GM10847 (cell line): ENCODE data around the gene AADAC.

Experiments
- POLR2A ChIP-seq: IDR thresholded peaks from 2 replicates; pipeline ENCODE4 v1.6.1; 2011; ENCODE audit not compliant: insufficient read length; ENCODE audit errors: extremely low read depth

The AADAC gene, protein sequence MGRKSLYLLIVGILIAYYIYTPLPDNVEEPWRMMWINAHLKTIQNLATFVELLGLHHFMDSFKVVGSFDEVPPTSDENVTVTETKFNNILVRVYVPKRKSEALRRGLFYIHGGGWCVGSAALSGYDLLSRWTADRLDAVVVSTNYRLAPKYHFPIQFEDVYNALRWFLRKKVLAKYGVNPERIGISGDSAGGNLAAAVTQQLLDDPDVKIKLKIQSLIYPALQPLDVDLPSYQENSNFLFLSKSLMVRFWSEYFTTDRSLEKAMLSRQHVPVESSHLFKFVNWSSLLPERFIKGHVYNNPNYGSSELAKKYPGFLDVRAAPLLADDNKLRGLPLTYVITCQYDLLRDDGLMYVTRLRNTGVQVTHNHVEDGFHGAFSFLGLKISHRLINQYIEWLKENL

GRCh38 chr3:151813799-151814198 is at the start of gene AADAC:
Gene AADAC (plus strand): TSS chr3:151814116. CDS start chr3:151814163, 47 bp downstream.
- no peak for TF ChIP-seq POLR2A

GRCh38 chr3:151765685-151766084 is 48.2 kb upstream of the AADAC start:
- TF ChIP-seq POLR2A: no peak

- TF ChIP-seq POLR2A: no peak
Measured at GRCh38 chr3:151766454-151766853, 47.5 kb upstream of the AADAC start.

GRCh38 chr3:151768393-151768930 is 45.5 kb upstream of the AADAC start:
- no peak for TF ChIP-seq POLR2A

- no peak for TF ChIP-seq POLR2A
Measured at GRCh38 chr3:151769175-151769574, 44.7 kb upstream of the AADAC start.

DNA sequence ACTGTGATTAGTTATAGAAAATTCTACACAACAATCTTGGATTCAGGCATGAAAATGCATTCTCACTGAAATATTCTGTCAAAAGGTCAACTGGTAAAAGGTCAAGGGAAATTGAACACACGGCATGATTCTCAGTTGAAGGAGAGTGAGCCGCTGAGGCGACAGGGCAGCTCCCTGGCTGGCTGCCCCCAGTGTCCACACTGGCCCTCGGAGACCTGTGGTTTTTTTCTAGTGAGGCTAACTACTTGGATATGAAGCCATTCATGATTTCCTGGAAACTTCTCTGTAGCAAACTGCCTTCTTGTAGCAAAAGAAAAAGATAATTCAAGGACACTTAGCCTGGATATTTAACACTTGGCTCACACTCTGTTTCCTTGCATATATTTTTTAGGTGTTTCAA is 43.0 kb upstream of the AADAC start:
- TF ChIP-seq POLR2A: no peak

DNA sequence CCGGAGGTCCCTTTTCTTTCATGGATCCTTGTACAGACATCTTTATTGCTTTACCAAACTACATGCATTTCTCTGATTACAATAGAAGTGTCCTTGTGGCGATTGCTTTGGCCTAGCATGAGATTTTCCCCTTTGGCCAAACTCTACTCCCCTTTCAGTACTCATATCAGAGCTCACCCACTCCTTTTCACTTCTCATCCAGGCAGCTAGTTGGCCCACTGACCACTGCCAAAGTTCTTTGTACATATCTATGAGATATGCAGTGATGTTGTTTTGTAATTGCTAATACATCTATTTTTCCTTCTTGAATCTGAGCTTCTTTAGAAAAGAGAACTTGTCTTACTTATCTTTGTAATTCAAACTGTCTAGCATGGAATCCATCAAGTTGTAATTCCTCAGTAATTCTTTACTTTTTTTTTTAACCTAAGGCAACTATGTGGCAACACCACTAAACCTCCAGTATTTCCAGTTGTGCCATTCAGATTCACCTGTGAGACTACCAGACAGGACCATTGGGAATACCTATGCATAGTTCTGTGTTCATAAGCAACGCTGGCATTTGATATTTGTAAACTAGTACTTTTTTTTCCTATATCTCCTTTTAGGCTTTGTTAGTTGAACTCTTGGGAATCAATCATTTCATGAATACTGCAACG is 41.0 kb upstream of the AADAC start:
- TF ChIP-seq POLR2A: no peak

- no peak for TF ChIP-seq POLR2A
Measured at GRCh38 chr3:151774235-151774634, 39.7 kb upstream of the AADAC start.

DNA sequence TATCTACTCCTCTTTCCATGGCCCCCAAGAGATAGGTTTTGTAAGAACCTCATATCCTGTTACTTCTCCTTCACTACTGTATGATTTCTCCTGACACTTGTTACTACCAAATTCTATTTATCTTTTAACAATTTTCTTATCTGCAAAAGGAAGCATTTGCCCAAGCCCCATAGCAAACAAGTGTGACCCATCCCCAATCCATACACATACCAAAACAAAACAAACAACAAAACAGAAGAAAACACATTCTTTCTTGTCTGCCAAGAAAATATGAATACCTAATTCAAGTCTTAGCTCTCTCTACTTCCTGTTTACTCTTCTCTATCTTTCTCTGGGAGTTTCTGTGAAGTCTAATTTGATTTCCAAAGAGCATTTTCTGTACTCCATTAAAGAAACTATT is 39.0 kb upstream of the AADAC start:
- no peak for TF ChIP-seq POLR2A

DNA sequence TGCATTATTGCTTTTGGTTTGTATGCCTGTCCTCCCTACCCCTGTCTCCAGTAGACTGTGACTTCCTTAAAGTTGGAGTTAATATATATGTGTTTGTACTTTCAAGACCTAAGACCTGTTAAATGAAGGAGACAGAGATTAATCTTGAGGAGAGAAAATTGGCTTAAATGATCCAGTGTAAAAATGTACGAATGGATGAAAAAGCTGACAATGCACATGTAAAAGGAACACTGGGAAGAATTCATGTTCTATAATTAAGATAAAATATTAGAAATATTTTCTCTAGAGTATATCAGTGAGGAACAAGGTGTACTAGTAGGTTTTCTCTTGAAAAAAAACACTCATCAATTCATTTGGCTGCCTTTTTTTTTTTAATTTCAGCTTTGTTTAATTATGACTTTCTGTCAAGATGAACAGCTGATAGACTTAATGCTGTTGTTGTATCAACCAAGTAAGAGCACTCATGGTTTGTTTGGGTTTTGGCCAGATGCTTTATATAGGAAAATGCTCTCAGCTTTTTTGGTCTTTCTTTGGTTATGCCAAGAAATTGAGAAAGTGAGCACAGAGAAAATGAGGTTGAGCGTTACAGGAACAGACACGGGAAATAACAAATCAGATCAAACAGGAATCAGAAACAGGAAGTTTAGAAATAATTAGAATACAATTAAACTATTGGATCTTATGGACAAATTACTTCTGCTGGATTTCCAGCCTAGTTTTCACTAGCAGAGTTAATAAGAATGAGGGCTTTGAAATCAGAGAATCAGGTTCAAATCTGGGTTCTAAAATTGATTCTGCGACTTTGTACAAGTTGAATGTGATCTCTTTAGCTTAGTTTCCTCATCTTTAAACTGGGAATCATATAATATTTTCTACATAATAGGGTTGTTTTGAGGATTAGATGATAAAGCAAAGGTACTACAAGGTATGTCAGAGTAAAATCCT is 38.3 kb upstream of the AADAC start:
- TF ChIP-seq POLR2A: no peak

DNA sequence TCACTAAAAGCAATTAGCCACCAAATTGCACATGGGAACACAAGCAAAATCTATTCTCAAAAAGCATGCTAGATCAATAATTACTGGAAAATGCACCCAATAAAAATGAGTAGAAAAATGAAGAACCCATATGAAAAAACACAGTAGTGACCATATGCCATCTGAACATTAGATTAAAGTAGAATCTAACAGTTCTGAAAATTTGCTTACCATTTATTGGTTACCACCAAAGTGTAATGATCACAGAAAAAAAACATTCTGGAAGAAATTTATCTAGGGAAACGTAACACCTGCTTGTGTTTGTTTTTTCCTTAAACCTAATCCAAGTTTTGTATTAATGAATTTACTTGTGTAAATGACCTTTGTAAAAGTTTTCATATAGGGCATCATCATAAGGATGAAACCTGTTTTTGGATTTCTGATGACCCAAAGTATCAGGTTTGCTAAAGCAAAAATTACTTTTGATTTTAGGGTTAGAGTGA is 37.6 kb upstream of the AADAC start:
- TF ChIP-seq POLR2A: no peak

DNA sequence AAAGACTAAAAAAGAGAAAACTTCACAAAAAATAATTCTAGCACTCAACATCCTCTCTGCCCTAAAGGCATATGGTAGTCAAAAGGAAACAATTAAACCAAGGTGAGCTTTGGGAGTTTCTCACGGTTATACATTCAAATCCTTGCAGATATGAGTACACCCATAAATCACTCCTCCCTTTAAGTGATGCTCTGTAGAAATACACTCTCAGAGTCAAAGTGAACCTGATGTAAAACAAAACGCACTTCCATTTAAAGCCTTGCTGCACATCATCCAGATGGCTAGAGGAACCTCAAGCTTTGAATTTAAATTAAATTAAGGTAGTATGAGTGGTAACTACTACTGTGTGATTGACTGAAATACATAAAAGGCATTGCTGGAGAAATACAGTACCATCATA is 36.0 kb upstream of the AADAC start:
- TF ChIP-seq POLR2A: no peak

DNA sequence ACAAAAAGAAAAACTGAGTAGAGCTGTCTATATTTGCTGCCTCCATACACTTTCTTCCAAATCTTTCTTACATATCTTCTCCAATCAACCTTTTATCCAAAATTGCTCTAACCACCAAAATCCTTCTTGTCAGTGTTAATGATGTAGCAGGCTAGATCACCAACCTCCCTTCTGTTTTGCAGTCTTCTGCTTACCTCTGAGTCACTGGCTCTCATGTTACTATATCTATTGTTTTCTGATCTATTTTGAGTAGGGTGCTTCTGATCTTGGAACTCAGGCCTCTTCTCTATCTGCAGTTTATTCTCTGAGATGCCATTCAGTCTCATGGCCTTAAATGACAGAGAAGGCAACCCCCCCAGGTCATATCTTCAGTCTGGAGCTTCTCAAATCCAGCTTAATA is 26.3 kb upstream of the AADAC start:
- TF ChIP-seq POLR2A: no peak

- no peak for TF ChIP-seq POLR2A
Measured at GRCh38 chr3:151788401-151788800, 25.5 kb upstream of the AADAC start.

DNA sequence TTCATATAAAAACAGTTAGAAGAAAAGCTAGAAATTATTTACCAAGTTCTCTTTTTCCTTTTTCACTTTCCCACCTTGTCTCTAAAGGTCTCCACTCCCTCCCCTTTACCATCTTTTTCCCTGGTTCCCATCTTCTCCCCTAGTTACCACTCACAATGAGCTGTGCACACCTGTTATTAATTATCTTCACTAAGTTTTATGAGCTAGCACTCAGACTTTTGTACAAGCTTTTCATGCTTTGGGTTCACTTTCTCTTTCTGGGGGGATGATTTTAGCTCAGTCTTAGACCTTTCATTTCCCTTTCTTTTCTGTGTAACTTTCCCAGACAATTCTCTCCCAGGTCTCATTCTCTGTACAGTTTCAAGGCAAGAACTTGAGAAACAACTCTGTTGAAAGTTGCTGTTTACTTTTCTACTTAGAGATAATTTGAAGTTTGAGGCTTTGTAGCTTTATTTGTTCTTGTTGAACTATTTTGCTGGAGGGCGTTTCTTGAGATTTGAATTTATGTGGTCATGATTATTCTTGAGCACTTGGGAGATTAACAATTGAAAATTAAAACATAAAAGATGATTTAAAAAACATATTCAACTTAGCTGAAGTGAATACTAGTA is 24.0 kb upstream of the AADAC start:
- TF ChIP-seq POLR2A: no peak

DNA sequence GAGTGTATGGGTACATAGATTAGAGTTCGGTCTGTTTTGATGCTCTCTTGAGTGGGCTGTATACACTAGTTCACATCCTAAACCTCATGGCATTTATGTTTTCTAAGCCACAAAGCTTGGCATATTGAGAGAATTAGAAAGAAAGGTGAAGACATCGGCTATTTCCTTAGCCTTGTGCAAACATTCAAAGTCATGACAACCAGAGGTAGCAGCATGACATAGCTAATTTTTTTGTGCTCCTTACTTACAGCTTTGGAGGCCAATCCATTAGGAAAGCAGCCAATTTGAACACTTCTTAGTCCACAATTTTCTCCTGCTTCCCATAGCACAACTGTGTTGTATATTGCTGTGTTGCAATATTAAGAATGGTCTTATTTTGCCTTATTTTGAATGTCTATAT is 21.5 kb upstream of the AADAC start:
- TF ChIP-seq POLR2A: no peak
